Epithelial cell of esophagus (primary cell): ENCODE results near the gene TMEM200A.
A peak's percentile ranks its signal among the peaks of the same experiment; 100 is the strongest.
"Not testable (repeated sequence)": the region's sequence is repeated elsewhere in the genome, so short reads cannot be mapped to it uniquely, and the experiment has no call there.

Source experiments
- DNase-seq: peaks from one replicate; pipeline ENCODE4 v3.0.0; 2010; ENCODE audit warnings: low read depth
- H3K4me3 ChIP-seq: 2 replicates; pipeline ENCODE4 v1.5.1; 2011; ENCODE audit warnings: mild to moderate bottlenecking, low read length, control low read depth
- TF ChIP-seq, protein P1 (sequence below): IDR thresholded peaks from 2 replicates; pipeline ENCODE4 v1.5.1; 2011; ENCODE audit warnings: low read depth, mild to moderate bottlenecking, low read length, control low read depth, inconsistent platforms; ENCODE audit not compliant: insufficient read depth; ENCODE audit errors: missing control alignments

TMEM200A gene

DNA sequence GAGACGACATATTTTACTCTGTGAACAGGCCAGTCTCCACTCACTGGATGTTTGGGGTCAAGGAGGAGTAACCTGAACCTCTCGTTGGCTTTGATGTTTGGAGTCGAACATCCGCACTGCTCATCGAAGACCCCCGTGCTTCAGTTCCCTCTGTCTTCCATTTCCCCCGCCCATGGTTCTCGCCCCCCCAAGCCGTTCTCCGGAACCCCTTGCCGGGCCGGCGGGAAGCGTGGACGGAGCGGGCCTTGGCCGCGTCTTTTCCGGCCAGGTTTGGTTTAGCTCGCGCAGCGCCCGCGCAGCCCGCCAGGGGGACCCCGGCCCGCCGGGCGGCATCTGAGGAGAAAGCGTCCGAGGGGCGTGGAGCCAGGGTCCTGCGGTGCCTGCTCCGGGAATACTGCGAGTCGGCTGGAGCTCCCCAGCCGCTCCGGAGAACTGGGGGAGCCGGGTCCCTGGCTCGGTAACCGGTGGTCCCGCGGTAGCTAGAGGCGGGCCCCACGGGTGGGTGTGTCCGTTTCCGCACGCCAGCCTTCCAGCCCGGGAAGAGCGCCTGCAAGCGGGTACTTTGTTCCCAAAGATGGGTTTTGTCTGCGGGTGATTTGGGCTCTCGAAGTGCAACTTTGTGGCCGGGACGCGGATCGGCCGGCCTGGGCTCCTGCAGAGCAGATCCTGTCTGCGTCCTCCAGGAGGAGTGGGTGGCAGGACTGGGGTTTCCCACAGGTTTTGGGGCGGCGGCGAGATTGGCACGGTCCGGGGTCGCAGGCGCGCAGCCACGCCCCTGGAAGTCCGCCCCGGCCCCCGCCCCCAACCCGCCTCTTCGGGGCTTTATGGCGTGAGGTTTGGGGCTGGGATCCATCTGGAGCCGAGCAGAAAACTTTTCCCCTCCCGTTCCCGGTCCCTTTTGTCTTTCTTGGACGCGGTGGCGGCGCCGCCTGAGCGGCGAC is at the start of gene TMEM200A:
TSS of gene TMEM200A (plus strand) at position 852 of the 941 bp plus-strand sequence. CDS start 74,406 bp downstream, outside the sequence.
- peak; percentile 23 for DNase-seq
- TF ChIP-seq, protein P1, sequence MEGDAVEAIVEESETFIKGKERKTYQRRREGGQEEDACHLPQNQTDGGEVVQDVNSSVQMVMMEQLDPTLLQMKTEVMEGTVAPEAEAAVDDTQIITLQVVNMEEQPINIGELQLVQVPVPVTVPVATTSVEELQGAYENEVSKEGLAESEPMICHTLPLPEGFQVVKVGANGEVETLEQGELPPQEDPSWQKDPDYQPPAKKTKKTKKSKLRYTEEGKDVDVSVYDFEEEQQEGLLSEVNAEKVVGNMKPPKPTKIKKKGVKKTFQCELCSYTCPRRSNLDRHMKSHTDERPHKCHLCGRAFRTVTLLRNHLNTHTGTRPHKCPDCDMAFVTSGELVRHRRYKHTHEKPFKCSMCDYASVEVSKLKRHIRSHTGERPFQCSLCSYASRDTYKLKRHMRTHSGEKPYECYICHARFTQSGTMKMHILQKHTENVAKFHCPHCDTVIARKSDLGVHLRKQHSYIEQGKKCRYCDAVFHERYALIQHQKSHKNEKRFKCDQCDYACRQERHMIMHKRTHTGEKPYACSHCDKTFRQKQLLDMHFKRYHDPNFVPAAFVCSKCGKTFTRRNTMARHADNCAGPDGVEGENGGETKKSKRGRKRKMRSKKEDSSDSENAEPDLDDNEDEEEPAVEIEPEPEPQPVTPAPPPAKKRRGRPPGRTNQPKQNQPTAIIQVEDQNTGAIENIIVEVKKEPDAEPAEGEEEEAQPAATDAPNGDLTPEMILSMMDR, result peak; percentile 15
- peak within 1 kb of the TSS; percentile 24 for H3K4me3 ChIP-seq

DNA sequence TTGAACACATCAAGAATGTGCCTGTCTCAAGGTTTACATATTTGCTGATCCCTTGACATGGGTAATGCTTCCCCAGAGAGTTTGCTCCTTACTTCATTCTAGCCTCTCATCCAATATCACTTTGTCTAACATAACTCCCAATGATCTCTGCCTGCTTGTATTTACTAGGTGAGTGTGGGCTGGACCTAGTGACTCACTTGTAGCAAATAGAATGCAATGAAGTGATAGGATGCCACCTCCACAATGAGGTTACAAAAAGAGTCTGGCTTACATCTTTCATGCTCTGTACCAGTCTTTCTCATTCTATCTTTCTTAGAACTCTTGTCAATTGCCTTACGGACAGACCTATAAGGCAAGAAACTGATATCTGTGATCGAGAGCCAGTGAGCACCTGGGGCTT is 44.9 kb upstream of the TMEM200A start:
- TF ChIP-seq, protein P1, result no peak
- H3K4me3 ChIP-seq, result no peak overlapping the region
- DNase-seq, result peak; percentile 35

DNA sequence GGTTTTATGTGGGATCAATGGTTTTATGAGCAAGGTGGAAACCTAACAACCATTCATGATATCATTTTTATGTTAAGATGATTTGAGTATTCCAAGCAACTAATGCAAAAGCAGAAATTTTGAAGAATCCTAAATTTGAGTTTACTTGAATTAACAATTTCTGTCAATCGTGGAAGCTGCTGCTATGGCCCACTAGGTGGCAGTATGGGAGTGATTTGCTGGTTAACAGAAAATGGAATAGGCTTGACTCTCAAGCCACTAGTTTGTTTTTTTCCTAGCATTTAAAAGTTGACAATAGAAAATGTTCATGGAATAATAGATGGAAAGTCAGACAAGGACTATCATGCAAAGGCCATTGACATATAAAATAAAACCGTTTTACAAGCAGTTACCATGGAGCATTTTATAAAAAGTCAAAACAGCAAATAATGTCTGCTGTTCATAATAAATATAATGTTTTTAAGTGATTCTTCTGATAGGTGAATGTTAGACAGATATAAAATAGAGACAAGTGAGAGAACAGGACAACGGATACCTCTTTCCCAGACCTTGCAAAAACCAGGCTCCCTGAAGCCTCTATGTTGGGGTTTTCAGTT is 43.0 kb upstream of the TMEM200A start:
- TF ChIP-seq, protein P1, result peak; percentile 94
- H3K4me3 ChIP-seq, result no peak overlapping the region
- peak; percentile 68 for DNase-seq

DNA sequence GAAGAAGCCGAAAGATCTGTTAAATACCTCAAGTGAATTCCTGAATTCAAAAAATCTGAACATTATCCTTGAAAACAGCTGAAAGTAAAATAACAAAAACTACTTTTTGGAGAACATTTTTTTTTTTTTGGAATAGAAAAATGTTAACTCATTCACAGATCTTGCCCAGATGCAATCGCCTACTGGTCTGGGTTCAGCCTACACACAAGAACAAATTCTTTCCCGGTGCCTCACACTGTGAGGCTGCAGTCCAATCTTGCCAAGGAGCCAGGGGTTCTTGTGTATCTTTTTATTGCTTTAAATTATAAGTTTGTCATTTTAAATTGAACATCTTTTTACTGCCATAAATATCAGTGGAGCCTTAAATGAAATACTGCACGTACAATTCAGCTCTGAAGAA is 41.2 kb upstream of the TMEM200A start:
- no peak overlapping the region for H3K4me3 ChIP-seq
- peak; percentile 29 for DNase-seq
- TF ChIP-seq, protein P1, result no peak

DNA sequence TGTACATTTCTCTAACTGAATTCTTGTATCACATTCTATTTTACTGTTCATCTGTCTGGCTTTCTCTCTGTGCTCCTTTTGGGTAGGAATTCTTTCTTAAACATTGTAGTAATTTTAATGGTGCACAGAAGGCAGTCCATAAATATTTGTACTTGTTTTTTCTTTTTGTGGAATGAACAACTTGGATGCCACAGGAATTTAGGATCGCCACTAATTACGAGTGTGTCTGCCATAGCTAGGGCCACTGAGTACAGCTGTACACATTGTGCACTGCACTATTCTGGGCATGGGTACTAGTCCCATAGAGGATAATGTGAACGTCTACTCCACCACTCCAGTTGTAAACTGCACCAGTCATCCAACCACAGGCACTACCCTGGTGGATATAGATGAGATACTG is 39.3 kb upstream of the TMEM200A start:
- no peak overlapping the region for H3K4me3 ChIP-seq
- no peak for DNase-seq
- TF ChIP-seq, protein P1, result no peak

DNA sequence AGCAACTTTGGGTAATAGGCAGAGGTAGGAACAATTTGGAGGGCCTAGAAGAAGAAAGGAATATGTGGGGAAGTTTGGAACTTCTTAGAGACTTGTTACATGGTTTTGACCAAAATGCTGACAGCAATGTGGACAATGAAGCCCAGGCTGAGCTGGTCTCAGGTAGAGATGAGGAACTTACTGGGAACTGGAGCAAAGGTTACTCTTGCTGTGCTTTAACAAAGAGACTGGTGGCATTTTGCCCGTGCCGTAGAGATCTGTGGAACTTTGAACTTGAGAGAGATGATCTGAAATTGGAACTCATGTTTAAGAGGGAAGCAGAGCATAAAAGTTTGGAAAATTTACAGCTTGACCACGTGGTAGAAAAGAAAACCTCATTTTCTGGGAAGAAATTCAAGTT is 28.3 kb upstream of the TMEM200A start:
- DNase-seq, result no peak
- TF ChIP-seq, protein P1, result no peak
- H3K4me3 ChIP-seq, result no peak overlapping the region

DNA sequence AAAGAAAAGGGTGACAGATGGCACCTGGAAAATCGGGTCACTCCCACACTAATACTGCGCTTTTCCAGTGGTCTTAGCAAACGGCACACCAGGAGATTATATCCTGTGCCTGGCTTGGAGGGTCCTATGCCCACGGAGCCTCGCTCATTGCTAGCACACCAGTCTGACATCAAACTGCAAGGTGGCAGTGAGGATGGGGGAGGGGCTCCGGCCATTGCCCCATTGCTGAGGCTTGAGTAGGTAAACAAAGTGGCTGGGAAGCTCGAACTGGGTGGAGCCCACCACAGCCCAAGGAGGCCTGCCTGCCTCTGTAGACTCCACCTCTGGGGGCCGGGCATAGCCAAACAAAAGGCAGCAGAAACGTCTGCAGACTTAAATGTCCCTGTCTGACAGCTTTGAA is 19.5 kb upstream of the TMEM200A start:
- H3K4me3 ChIP-seq, DNase-seq: not testable (repeated sequence)
